Middle frontal gyrus (tissue), 1 donor: ENCODE measurements around the gene MYH10.
A peak's percentile ranks its signal among the peaks of the same experiment; 100 is the strongest.

ENCODE experiments used
- DNase-seq: peaks from one replicate; pipeline ENCODE4 v3.0.0-alpha.2; 2015; ENCODE audit warnings: low spot score; ENCODE audit errors: extremely low spot score

The MYH10 gene

DNA sequence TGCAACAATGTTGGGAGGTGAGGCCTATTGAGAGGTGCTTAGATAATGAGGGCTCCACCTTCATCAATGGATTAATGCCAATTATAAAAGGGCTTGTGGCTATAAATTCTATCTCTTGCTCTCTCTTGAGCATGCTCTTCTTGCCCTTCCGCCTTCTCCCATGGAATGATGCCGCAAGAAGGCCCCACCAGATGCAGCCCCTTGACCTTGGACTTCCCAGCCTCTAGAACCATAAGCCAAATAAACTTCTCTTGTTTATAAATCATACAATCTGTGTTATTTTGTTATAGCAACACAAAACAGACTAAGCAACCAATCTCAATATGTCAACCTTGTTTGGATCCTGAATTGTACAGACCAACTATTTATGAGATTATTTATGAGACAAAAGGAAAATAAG, 20.0 kb downstream of the MYH10 start:
- no peak for DNase-seq

DNA sequence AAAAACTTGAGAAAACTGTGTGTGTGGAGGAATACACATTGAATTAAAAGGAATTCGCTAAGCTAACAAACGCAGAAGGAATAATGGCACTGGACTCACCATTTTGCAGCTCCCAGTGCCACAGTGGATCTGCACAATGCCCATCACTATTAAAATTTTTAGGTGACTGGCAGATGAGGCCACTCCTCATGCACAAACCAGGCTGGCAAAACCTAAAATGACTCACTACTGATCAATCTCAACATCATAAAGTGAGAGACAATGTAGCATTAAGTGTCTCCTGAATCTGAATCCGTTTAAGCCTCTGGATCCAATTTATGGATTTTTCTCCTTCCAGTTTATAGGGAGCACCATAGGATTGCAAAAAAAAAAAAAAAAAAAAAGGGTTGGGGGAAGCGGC, 20.6 kb downstream of the MYH10 start:
- no peak for DNase-seq

DNA sequence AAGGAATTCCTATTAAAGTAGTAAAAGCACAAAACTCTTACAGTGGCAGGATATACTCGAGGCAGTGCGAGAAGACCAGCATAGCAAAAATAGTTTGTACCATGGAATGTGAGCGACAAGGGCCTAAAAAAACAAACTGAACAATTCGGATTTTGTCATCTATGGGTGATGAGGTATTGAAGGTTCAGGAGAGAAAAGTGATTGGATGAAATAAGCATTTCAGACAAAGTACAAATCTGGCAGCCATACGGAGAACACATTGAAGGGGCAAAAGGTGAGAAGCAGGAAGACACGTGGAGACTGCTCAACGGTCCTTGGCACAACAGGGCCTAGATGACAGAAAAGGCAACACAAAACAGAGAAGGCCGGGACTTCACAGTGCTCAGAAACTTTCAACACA, 22.5 kb downstream of the MYH10 start:
- DNase-seq: no peak

DNA sequence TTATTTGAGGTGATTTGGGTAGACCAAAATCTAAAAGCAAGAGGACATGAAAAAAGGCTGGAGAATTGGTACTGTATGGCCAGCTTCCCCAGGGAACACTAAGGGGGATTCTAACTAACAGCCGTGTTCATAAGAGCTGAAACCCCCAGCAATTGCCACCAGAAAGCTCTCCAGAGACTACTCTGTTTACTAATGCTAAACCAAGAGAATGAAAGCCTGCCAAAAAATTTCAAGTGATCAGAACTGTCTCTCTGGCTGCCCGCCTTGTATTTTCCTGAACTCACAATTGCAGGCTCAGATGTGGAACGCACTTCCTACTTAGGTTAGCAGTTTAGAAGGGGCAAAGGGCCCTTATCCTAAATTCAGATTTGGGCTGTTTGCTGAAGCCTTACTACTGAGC, 24.1 kb downstream of the MYH10 start:
- no peak for DNase-seq

DNA sequence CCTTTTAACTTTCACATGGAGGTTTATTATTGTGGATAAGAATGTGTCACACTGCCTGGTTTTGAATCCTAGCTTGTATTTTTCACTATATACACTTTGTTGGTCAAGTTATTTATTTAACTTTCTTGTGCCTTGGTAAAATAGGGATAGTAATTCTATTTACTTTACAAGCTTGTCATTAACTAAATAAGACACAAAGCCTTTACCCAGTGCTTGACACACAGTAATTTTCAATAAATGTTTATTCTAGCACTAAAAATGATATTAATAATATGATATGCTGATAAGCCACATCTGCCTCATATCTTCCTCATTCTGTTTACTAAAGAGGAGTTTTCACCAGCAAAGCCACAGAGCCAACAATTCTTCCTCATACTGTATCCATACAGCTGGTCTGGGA, 27.8 kb downstream of the MYH10 start:
- DNase-seq: no peak

DNA sequence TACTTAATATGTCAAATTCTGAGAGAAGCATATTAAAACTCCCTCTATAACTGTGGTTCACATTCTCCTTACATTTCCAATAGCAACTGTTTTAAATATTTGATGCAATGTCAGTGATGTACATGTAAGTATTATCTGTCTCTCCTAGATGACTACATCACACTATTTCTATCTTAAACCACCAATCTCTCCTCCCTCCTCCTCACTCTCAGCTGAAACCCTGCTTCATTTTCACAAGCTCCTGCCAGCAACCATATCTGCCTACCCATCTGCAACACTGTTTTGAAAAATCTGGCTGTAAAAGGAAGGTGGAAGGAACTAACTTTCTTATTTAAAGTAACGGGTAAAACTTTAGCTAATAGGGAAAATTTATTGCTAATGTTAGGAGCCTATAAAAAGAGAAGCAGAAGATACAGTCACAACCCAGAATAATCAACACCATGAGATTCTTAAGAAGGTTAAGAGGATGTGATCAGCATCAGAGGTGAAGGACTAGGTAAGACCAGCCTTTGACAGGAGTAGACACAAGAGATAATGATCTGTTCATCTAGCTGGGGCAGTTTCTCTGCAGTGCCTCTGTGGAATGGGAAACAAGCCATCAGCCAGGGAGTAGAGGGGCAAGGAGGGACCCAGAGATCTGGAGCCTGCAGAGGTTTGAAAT, 31.0 kb downstream of the MYH10 start:
- peak; percentile 24 for DNase-seq

DNA sequence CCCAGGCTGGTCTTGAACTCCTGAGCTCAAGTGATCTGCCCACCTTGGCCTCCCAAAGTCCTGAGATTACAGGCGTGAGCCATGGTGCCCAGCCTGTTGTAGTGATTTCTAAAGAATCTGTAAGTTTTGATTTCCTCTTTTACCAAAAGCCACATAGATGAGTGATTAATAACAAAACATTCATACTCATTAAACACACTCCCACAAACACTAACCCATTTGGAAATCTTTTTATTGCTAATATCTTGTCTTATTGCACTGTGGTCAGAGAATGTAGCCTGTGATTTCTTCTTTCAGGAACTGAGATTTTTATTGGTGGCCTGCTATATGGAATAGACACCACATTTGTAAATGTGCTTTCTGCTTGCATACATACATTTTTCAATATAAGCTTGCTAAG, 31.6 kb downstream of the MYH10 start:
- DNase-seq: no peak

DNA sequence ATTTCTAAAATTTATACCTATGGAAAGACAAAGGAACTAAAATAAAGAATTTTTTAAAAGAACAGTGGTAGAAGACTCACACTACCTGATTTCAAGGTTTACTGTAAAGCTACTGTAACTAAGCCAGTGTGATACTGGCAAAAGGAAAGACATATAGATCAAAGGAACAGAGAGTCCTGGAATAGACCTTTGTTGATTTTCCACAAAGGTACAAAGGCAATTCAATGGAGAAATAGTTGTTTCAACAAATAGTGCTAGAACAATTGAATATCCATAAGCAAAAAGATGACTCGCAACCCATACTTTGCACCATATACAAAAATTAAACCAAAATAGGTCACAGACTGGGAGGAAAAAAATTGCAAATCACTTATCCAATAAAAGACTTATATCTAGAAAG, 36.7 kb downstream of the MYH10 start:
- DNase-seq: no peak

DNA sequence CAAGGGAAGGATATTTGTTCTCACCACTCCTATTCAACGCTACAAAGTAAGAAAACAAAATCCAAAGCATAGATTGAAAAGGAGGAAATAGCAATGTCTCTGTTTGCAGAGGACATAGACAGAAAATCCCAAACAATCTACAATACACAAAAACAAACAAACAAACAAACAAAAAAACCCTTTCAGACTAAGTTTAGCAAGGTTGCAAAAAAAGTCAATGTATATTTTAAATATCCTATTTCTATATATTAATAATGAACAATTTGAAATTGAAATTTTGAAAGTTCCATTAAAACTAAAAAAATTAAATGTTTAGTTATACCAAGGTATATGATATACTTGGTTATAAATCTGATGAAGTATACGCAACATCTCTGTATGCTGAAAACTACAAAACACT, 37.2 kb downstream of the MYH10 start:
- no peak for DNase-seq

DNA sequence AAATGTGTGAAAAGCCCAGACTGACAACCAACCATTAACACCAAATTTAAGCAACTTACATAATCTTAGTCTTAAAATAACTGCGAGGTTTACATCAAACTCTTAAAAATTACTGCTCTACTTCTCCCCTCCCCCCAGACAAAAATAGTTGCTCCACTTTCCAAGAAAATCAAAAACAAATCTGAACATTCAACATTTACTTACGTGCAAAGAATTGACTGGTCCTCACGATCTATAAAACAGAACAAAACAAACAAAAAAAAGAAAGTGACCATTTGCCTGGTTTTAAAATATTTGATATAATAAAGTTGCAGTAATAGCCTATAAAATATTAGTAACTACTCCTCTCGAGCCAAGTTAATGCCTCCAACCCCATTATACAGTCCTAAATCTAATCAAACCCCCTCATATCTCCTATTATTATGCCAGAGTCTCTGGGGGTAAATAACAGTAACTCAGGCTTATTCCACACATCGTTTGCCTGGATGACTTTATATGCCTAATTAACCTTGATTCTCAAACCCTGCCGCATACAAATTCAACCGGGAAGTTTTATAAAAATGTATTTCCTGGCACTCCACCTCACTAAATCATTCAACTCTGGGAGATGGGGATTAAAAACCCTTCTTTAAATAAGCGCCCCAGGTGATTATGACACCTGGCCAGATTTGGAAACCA, 41.5 kb downstream of the MYH10 start:
- DNase-seq: no peak

DNA sequence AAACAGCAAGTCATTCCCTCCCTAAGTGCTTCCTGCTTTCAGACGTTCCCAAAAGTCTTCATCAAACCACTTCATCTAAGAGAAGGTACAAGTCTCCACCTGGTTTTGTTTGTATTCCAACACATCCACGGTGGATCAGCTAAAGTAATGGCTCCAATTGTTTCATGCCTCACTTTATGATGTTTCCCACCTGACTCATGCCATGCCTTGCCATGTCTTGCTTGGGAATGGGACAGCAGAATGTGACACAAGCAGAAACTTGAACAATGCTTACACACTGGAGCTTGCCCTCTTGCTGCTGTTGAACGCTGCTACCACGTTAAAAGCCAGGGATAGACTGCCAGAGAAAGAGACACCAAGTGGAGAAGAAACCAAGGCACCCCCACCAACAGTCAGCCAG, 43.8 kb downstream of the MYH10 start:
- no peak for DNase-seq

DNA sequence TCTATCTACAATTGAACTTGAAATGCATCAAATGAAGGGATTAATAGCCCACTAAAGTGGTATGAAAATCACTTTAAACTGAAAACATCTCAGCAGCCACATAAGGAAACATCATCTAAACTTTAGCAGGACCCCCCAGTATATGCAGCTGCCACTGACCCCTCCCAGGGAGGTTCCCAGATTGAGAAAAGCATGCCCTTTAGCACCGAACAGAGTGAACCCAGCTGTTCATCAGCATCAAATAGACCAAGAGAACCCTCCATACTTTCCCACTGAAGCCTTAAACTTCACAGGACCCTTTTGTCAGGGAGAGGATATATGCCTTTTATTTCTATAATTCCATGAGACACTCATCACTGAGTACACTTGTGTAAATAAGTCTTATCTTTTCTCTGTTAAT, 44.6 kb downstream of the MYH10 start:
- DNase-seq: no peak

DNA sequence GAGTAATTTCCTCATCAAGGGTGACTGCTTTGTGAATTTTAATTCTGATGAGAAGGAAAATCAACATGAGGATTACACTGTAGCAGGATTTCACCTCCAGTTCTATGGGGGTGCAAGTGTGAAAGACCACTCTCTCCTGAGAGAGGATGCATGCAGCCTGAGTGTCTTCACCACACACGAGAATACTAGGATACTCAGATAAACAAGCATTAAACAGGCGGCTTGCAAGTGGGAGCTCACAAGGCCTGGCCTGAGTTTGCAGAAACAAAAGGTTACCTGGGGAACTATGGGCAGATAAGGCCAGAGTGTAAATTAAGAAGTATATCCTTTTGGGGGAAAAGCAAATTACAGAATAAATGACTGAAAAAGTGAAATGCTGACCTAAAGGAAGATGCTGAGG, 46.6 kb downstream of the MYH10 start:
- DNase-seq: no peak

DNA sequence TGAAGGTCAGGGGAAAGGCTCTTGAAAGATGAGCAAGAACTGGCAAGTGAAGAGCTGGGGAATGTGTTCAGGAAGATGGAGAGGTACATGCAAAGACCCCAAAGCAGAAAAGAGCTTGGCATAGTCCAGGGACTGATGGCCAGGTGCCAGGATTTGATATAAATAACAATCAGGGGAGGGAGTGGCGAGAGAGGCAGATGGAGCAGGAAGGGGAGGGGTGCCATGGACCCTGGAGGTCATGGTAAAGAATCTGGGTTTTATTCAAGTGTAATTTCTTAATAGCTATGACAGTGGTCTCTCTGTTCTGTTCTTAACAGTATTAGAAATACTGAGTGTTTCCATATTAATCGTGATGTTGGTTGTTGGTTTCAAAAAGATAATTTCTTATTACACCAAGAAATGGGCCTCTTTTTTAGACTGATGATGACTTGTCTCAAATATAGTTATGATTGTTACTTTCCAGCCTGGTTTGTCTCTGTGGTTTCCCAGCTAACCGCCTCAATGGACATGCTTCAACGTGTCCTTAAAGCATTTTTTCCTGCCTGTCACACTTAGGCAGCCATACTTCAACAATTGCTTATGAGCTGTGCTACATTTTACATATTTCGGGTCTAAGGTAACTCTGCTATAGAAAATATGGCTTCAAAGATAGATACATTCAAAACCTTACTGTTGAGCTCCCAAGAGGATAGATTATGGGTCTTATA, 49.4 kb downstream of the MYH10 start:
- DNase-seq: no peak

DNA sequence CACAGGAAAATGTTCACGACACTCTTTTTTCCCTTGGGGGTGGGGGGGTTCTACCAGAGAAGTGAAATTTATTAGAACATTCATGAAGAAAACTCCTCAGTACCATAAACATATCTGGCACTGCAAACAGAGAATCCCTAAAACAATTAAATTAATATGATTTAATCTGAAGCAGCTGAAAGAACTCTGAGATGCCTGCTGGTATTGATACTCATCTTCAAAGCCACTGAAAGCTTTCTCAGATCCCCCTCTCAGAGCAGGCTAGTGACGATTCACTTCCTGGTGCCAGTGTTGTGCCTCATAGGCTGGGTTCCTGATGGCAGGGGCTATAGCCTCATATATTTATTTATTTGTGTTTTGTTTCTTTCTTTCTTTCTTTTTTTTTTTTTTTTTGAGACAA, 52.7 kb downstream of the MYH10 start:
- no peak for DNase-seq

DNA sequence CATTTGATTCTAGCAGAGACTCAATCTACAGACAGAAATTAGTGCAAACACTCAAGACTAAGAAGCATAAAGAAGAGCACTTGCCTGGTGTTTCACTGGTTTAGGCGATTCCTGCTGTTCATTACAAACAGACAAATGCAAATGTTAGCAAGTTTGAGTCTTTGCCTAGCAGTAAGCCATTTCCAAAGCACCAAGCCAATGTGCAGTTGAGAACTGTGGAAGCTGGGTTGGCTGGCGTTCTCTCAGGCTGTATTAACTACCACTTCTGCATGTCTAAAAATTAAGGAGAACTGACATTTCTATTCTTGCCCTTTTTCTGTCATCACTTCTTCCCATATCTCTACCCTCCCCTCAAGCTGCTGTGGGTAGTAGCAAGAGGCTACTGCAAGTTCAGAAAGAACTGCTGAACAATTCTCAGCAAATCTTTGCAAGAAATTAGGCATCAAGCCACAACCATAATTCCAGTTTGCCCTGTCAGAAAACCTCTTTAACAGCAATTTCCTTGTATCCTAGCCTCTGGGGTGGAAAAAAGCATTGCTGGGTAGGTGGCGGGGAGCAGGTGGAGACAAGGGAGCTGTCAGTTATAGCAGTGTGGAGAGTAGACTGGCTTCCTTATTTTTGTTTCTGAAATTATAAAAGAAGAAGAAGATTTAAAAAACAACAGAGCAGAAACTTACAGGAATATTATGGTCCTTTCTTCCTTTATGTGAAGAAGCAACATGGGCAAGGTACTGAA, 53.8 kb downstream of the MYH10 start:
- DNase-seq: no peak

DNA sequence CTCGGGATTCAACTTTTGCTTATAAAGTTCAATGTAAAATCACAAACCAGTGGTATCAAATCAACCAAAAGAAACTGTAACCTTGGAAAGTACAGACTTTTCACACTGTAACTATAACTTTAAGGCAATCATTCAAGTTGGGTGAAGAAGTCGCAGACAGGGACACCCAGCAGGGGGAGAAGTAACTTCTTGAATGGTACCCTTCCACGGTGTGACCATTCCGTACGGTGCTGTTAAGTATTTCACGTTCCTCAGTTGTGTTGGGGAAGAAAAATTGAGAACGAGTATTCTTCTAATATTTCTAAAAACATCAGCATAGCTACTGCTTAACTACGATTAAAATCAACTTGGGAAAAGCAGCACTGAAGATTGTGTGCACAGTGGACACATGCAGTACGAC, 55.8 kb downstream of the MYH10 start:
- DNase-seq: no peak

DNA sequence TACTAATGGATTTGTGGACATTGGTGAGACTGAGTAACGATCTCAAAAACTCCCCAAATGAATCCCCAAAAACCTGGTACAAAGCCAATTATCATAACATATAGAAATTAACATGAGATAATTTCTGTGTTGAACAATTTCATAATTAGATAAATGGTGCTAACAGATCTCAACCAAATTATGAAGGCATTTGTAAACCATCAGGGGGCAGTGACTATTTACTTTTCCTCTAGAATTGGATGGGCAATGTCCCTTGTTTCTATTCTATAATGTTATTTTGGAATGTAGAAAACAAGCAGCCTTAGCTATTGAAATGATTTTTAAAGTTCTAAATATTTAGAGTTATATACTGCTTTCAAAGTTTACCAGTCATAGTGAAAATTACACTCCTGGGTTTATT, 57.8 kb downstream of the MYH10 start:
- no peak for DNase-seq

DNA sequence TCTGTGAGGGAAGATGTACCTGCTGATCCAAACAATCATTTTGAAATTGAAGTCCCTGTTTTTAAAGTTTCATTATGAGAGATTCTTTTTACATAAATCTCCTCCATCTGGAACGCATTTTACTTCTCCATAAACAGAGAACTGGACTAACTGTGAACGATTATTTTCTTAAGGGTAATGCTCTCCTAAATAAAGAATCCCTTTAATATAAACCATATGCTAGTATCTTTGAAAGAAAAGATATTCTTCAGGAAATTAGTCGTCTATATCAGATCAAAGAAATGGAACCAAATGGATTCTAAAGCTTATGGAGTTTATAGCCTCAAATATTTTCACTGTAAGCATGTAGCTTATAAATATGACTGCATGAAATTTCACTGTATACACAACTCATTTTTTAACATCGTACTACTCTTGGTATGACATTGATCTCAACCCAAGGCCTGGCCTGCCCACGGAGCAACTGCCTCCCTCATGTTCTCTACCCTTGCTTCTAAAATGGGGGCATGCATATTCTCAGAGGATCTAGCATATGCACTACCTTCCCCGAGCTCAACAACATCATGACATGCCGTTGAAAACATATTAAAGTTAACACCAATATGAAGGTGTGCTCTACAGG, 66.4 kb downstream of the MYH10 start:
- no peak for DNase-seq

DNA sequence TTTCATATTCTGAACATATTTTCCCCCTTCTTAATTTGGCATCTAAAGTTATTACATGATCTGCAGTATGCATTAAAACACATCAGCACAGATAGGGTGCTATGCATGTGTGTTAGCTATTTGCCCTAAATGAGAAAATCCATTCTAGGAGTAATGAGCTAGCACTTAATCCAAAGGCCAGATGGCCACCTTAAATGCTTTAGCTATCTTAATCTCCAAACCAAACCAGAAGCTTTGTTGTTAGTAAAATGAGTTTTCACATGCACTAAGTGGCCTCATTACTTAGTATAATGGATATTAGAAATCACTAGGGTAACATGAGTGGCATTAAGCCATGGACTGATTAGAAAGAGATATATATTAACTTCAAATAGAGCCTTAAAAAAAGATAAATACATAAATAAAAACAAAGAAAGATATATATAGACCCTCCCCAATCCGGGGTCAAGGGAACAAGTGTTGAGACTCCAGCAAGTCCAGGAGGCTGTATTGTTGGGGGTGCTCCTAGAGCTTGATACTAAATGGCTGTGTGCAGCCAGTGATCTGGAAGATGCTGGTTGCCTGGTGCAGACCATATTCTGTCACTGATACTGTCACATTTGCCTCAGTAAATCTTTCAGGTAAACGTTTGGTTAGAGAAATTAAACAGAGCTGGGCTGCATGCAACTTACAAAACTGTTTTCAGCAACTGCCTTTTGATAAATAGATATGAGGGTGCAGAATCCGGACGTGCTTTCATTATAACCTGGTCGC, 67.3 kb downstream of the MYH10 start:
- no peak for DNase-seq

DNA sequence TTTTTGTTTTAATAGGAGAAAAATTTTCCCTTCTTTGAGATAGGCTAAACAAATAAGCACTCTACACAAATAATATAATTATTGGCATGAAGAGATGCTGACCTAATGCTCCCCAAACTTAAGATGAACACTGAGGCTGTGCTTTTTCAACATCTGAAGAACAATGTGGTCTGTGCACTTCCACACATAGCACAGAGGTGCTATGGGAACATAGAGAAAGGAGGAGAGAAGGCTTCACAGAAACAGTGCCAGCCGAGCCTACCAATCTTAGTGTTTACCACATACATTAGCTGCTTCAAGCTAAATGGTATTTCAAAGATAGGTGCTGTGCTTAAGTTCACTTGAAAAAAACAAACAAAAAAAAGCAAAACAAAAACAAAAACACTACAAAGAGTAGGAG, 72.4 kb downstream of the MYH10 start:
- DNase-seq: no peak
